Measurements from ENCODE around the gene NPTX2. TPM values are rescaled to one million over a fixed set of nuclear protein-coding genes. Genes with fewer than 3 reads are reported as not detected.

The NPTX2 gene
- total and polyA plus RNA-seq, 9 donors: 7.3 to 18.7 (median 9.7) TPM

GRCh38 chr7:98629001-98629431 lies 11.9 kb downstream of the NPTX2 start:
- Histone ChIP-seq H3K4me1 (ENCODE audit: control insufficient read depth, insufficient read depth, low read length) (peaks cover 5% of the 10 kb centered on the region), H3K9me3 (replicated peaks; ENCODE audit: control insufficient read depth, low read depth, low read length) (peaks cover 4% of the 10 kb centered on the region), H3K27me3 (ENCODE audit: control insufficient read depth, insufficient read depth, low read length) (peaks cover 9% of the 10 kb centered on the region), H3K27ac (ENCODE audit: low read length) (no peak overlapping the region), H3K36me3 (ENCODE audit: control insufficient read depth, insufficient read depth, low read length) (no peaks in the 10 kb centered on the region), H3K4me3 (ENCODE audit: low read length) (no peak overlapping the region)
- WGBS (ENCODE audit: insufficient coverage): 27% methylated on average over 2 of the region's 13 CpGs
- DNase-seq: no peak

GRCh38 chr7:98630149-98630548 lies 13.1 kb downstream of the NPTX2 start:
- WGBS (ENCODE audit: insufficient coverage): 84% methylated on average over 2 of the region's 9 CpGs
- H3K9me3 ChIP-seq (replicated peaks; ENCODE audit: control insufficient read depth, low read depth, low read length): peaks cover 4% of the 10 kb centered on the region
- DNase-seq: no peak

GRCh38 chr7:98630770-98631169 lies 13.7 kb downstream of the NPTX2 start:
- no peak overlapping the region for H3K4me3 ChIP-seq (ENCODE audit: low read length)
- H3K27me3 ChIP-seq (ENCODE audit: control insufficient read depth, insufficient read depth, low read length): peaks cover 9% of the 10 kb centered on the region
- H3K27ac ChIP-seq (ENCODE audit: low read length): no peak overlapping the region
- DNase-seq: no peak
- peaks cover 4% of the 10 kb centered on the region for H3K9me3 ChIP-seq (replicated peaks; ENCODE audit: control insufficient read depth, low read depth, low read length)
- H3K36me3 ChIP-seq (ENCODE audit: control insufficient read depth, insufficient read depth, low read length): no peaks in the 10 kb centered on the region
- WGBS (ENCODE audit: insufficient coverage): 65% methylated on average over 2 of the region's 3 CpGs
- peaks cover 5% of the 10 kb centered on the region for H3K4me1 ChIP-seq (ENCODE audit: control insufficient read depth, insufficient read depth, low read length)

More at GRCh38 chr7:98630149-98630548, 13.1 kb downstream of the NPTX2 start:
- H3K36me3 ChIP-seq (ENCODE audit: control insufficient read depth, insufficient read depth, low read length): no peaks in the 10 kb centered on the region
- no peak overlapping the region for H3K27ac ChIP-seq (ENCODE audit: low read length)
- H3K4me1 ChIP-seq (ENCODE audit: control insufficient read depth, insufficient read depth, low read length): peaks cover 5% of the 10 kb centered on the region
- H3K4me3 ChIP-seq (ENCODE audit: low read length): no peak overlapping the region
- peaks cover 9% of the 10 kb centered on the region for H3K27me3 ChIP-seq (ENCODE audit: control insufficient read depth, insufficient read depth, low read length)

- peaks cover 16% of the 10 kb centered on the region for H3K4me1 ChIP-seq (ENCODE audit: control insufficient read depth, insufficient read depth, low read length)
- no peak for DNase-seq
- no peaks in the 10 kb centered on the region for H3K36me3 ChIP-seq (ENCODE audit: control insufficient read depth, insufficient read depth, low read length)
- peaks cover 8% of the 10 kb centered on the region for H3K9me3 ChIP-seq (replicated peaks; ENCODE audit: control insufficient read depth, low read depth, low read length)
- no peak overlapping the region for H3K27ac ChIP-seq (ENCODE audit: low read length)
- WGBS (ENCODE audit: insufficient coverage): no CpG with 5 or more reads among the region's 2 CpGs
- H3K27me3 ChIP-seq (ENCODE audit: control insufficient read depth, insufficient read depth, low read length): no peaks in the 10 kb centered on the region
- no peak overlapping the region for H3K4me3 ChIP-seq (ENCODE audit: low read length)
Measured at GRCh38 chr7:98638853-98639252, 21.8 kb downstream of the NPTX2 start.

GRCh38 chr7:98640375-98640774 lies 23.3 kb downstream of the NPTX2 start:
- no peak for DNase-seq
- H3K36me3 ChIP-seq (ENCODE audit: control insufficient read depth, insufficient read depth, low read length): no peaks in the 10 kb centered on the region
- H3K4me3 ChIP-seq (ENCODE audit: low read length): no peak overlapping the region
- WGBS (ENCODE audit: insufficient coverage): 58% methylated on average over 7 of the region's 9 CpGs
- peaks cover 8% of the 10 kb centered on the region for H3K9me3 ChIP-seq (replicated peaks; ENCODE audit: control insufficient read depth, low read depth, low read length)
- H3K27ac ChIP-seq (ENCODE audit: low read length): no peak overlapping the region
- peaks cover 16% of the 10 kb centered on the region for H3K4me1 ChIP-seq (ENCODE audit: control insufficient read depth, insufficient read depth, low read length)
- no peaks in the 10 kb centered on the region for H3K27me3 ChIP-seq (ENCODE audit: control insufficient read depth, insufficient read depth, low read length)

- H3K27me3 ChIP-seq (ENCODE audit: control insufficient read depth, insufficient read depth, low read length): no peaks in the 10 kb centered on the region
- no peaks in the 10 kb centered on the region for H3K36me3 ChIP-seq (ENCODE audit: control insufficient read depth, insufficient read depth, low read length)
- H3K4me1 ChIP-seq (ENCODE audit: control insufficient read depth, insufficient read depth, low read length): peaks cover 16% of the 10 kb centered on the region
- H3K4me3 ChIP-seq (ENCODE audit: low read length): no peak overlapping the region
- H3K27ac ChIP-seq (ENCODE audit: low read length): peak overlapping the region; percentile 86
- peaks cover 8% of the 10 kb centered on the region for H3K9me3 ChIP-seq (replicated peaks; ENCODE audit: control insufficient read depth, low read depth, low read length)
- peak; percentile 90 for DNase-seq
- 28% methylated on average over 4 of the region's 15 CpGs for WGBS (ENCODE audit: insufficient coverage)
Measured at GRCh38 chr7:98641646-98642500, 24.8 kb downstream of the NPTX2 start.

- no peaks in the 10 kb centered on the region for H3K36me3 ChIP-seq (ENCODE audit: control insufficient read depth, insufficient read depth, low read length)
- H3K9me3 ChIP-seq (replicated peaks; ENCODE audit: control insufficient read depth, low read depth, low read length): peaks cover 8% of the 10 kb centered on the region
- WGBS (ENCODE audit: insufficient coverage): 78% methylated on average over 1 of the region's 3 CpGs
- H3K27me3 ChIP-seq (ENCODE audit: control insufficient read depth, insufficient read depth, low read length): no peaks in the 10 kb centered on the region
- no peak for DNase-seq
- H3K27ac ChIP-seq (ENCODE audit: low read length): no peak overlapping the region
- peaks cover 16% of the 10 kb centered on the region for H3K4me1 ChIP-seq (ENCODE audit: control insufficient read depth, insufficient read depth, low read length)
- no peak overlapping the region for H3K4me3 ChIP-seq (ENCODE audit: low read length)
Measured at GRCh38 chr7:98643236-98643985, 26.3 kb downstream of the NPTX2 start.

GRCh38 chr7:98646465-98646864 lies 29.4 kb downstream of the NPTX2 start:
- 90% methylated on average over 2 of the region's 2 CpGs for WGBS (ENCODE audit: insufficient coverage)
- Histone ChIP-seq H3K27me3 (ENCODE audit: control insufficient read depth, insufficient read depth, low read length) (no peaks in the 10 kb centered on the region), H3K36me3 (ENCODE audit: control insufficient read depth, insufficient read depth, low read length) (no peaks in the 10 kb centered on the region), H3K4me3 (ENCODE audit: low read length) (no peak overlapping the region), H3K4me1 (ENCODE audit: control insufficient read depth, insufficient read depth, low read length) (peaks cover 7% of the 10 kb centered on the region), H3K9me3 (replicated peaks; ENCODE audit: control insufficient read depth, low read depth, low read length) (peaks cover 2% of the 10 kb centered on the region), H3K27ac (ENCODE audit: low read length) (no peak overlapping the region)
- no peak for DNase-seq

- Histone ChIP-seq H3K27ac (ENCODE audit: low read length) (no peak overlapping the region), H3K36me3 (ENCODE audit: control insufficient read depth, insufficient read depth, low read length) (no peaks in the 10 kb centered on the region), H3K9me3 (replicated peaks; ENCODE audit: control insufficient read depth, low read depth, low read length) (peaks cover 2% of the 10 kb centered on the region), H3K4me3 (ENCODE audit: low read length) (no peak overlapping the region), H3K27me3 (ENCODE audit: control insufficient read depth, insufficient read depth, low read length) (no peaks in the 10 kb centered on the region), H3K4me1 (ENCODE audit: control insufficient read depth, insufficient read depth, low read length) (no peaks in the 10 kb centered on the region)
- WGBS (ENCODE audit: insufficient coverage): 83% methylated on average over 2 of the region's 4 CpGs
- no peak for DNase-seq
Measured at GRCh38 chr7:98647326-98647725, 30.2 kb downstream of the NPTX2 start.

- no peak for DNase-seq
Measured at GRCh38 chr7:98651760-98652159, 34.7 kb downstream of the NPTX2 start.

More at GRCh38 chr7:98651760-98652159, 34.7 kb downstream of the NPTX2 start:
- no peaks in the 10 kb centered on the region for H3K27me3 ChIP-seq (ENCODE audit: control insufficient read depth, insufficient read depth, low read length)
- H3K4me1 ChIP-seq (ENCODE audit: control insufficient read depth, insufficient read depth, low read length): no peaks in the 10 kb centered on the region
- 57% methylated on average over 6 of the region's 6 CpGs for WGBS (ENCODE audit: insufficient coverage)
- peaks cover 2% of the 10 kb centered on the region for H3K9me3 ChIP-seq (replicated peaks; ENCODE audit: control insufficient read depth, low read depth, low read length)
- H3K36me3 ChIP-seq (ENCODE audit: control insufficient read depth, insufficient read depth, low read length): no peaks in the 10 kb centered on the region
- no peak overlapping the region for H3K27ac ChIP-seq (ENCODE audit: low read length)
- H3K4me3 ChIP-seq (ENCODE audit: low read length): no peak overlapping the region
